Adrenal gland (tissue), 5 donors: Measurements from ENCODE around the gene SERP2.

Experiments
- CTCF ChIP-seq, 6 experiments: fragments of 450-650 bp in 4 of 6; fragments of 200-600 bp in 2 of 6; sonication (generic) in 1 of 6; IDR thresholded peaks; 1 replicate in 5 of 6; 2 replicates in 1 of 6; pipeline versions ENCODE4 v1.5.1 to v1.8.0; 2016 to 2021; ENCODE audit warnings: antibody characterized with exemption in 6 of 6, mild to moderate bottlenecking in 2 of 6, moderate library complexity in 1 of 6
- POLR2A ChIP-seq, 2 donors: fragments of 450-650 bp; IDR thresholded peaks; one replicate each; pipeline ENCODE4 v1.6.1; 2017; ENCODE audit warnings: antibody characterized with exemption in 2 of 2, mild to moderate bottlenecking in 2 of 2, moderate library complexity in 1 of 2
- donor health status: DM: no; HTN: no; CAD: no.

- TF ChIP-seq CTCF (IDR thresholded peaks at IDR 0.05) (no peak), POLR2A (IDR thresholded peaks at IDR 0.05) (no peak)
These were observed 21.0 kb downstream of the SERP2 start for GRCh38 chr13:44394658-44395057.
